NCI-H2029 treated with DMSO at 0.1 percent for 48 hours (cell line): ENCODE results near the gene AK9.
"Not testable (repeated sequence)": the region's sequence is repeated elsewhere in the genome, so short reads cannot be mapped to it uniquely, and the experiment has no call there.

ENCODE experiments used
- DNase-seq: peaks from one replicate; lab custom pipeline; 2025; lab: John Stamatoyannopoulos, UW

Gene AK9

GRCh38 chr6:109690737-109691621, at the start of gene AK9, which contains the start of gene FIG4:
TSS of gene AK9 (minus strand) at chr6:109691202. CDS start at chr6:109675745, 15,457 bp downstream.
TSS of gene FIG4 (plus strand) at chr6:109691296. CDS start at chr6:109691436, 140 bp downstream.
- DNase-seq = peak; percentile 98

GRCh38 chr6:109740787-109741186, 49.8 kb upstream of the AK9 start:
- DNase-seq = no peak

- no peak for DNase-seq
Measured at GRCh38 chr6:109739686-109740085, 48.7 kb upstream of the AK9 start.

- no peak for DNase-seq
Measured at GRCh38 chr6:109738667-109739066, 47.7 kb upstream of the AK9 start.

- no peak for DNase-seq
Measured at GRCh38 chr6:109738255-109738654, 47.3 kb upstream of the AK9 start.

- no peak for DNase-seq
Measured at GRCh38 chr6:109736273-109737025, 45.4 kb upstream of the AK9 start.

- not testable (repeated sequence) for DNase-seq
Measured at GRCh38 chr6:109725250-109725649, 34.2 kb upstream of the AK9 start.

GRCh38 chr6:109722564-109723254, 31.7 kb upstream of the AK9 start:
- no peak for DNase-seq

- DNase-seq = no peak
Measured at GRCh38 chr6:109722011-109722410, 31.0 kb upstream of the AK9 start.

- no peak for DNase-seq
Measured at GRCh38 chr6:109720311-109720710, 29.3 kb upstream of the AK9 start.

GRCh38 chr6:109718991-109719390, 28.0 kb upstream of the AK9 start:
- no peak for DNase-seq

- DNase-seq = no peak
Measured at GRCh38 chr6:109717971-109718370, 27.0 kb upstream of the AK9 start.

GRCh38 chr6:109715616-109716015, 24.6 kb upstream of the AK9 start:
- DNase-seq = no peak

GRCh38 chr6:109714611-109715010, 23.6 kb upstream of the AK9 start:
- DNase-seq = no peak

GRCh38 chr6:109714166-109714565, 23.2 kb upstream of the AK9 start:
- DNase-seq = no peak

- no peak for DNase-seq
Measured at GRCh38 chr6:109713097-109713496, 22.1 kb upstream of the AK9 start.

- not testable (repeated sequence) for DNase-seq
Measured at GRCh38 chr6:109708099-109708498, 17.1 kb upstream of the AK9 start.

GRCh38 chr6:109706513-109706912, 15.5 kb upstream of the AK9 start:
- no peak for DNase-seq

- peak; percentile 98 for DNase-seq
Measured at GRCh38 chr6:109705258-109705657, 14.3 kb upstream of the AK9 start.

- DNase-seq = no peak
Measured at GRCh38 chr6:109702791-109703190, 11.8 kb upstream of the AK9 start.

GRCh38 chr6:109701774-109702173, 10.8 kb upstream of the AK9 start:
- no peak for DNase-seq

GRCh38 chr6:109701221-109701620, 10.2 kb upstream of the AK9 start:
- DNase-seq = no peak
